Measurements from ENCODE around the gene NT5DC1. TPM values are rescaled to one million over a fixed set of nuclear protein-coding genes. Genes with fewer than 3 reads are reported as not detected.

Gene NT5DC1
- polyA plus RNA-seq, 3 donors, result 18.2 to 39.0 (median 28.3) TPM

DNA sequence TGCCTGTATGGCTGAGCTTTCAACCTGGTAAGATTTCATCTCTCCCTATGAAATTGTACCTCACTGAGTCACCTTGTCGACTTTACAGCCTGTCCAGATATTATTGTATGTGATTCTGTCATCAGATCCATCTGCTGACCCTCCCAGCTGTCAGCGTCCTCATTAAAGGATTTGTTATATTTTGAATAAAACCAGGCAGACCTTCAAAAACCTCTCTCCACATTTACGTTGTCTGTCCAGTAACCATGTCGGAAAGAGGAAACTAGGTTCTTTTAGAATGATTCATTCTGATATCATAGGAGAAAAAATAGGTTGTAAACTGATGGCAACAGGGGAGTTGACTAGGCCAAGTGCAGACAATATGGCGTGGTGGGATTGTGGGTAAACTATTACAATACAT is 114.8 kb downstream of the NT5DC1 start:
- no peak overlapping the region for H2AFZ ChIP-seq (ENCODE audit: insufficient read depth, low read depth, low read length, poor library complexity, severe bottlenecking)
- H3K27ac ChIP-seq (ENCODE audit: low read depth in 1 of 2, low read length in 2 of 2), result no peak overlapping the region
- intact Hi-C loops (cut with micrococcal nuclease), result no loop called here
- WGBS (ENCODE audit: insufficient coverage), result no CpG with 5 or more reads among the region's 5 CpGs
- H3K4me1 ChIP-seq (ENCODE audit: control insufficient read depth in 1 of 2, insufficient read depth in 2 of 2, low read length in 2 of 2), result no peaks in the 10 kb centered on the region
- no peaks in the 10 kb centered on the region for H3K36me3 Mint-ChIP-seq
- H3K9me3 Mint-ChIP-seq, result no peaks in the 10 kb centered on the region
- H3K27me3 ChIP-seq (ENCODE audit: control insufficient read depth in 2 of 2, insufficient read depth in 2 of 2, low read length in 2 of 2), result no peaks in the 10 kb centered on the region
- H3K79me2 ChIP-seq (ENCODE audit: insufficient read depth, low read length), result no peaks in the 10 kb centered on the region
- no peaks in the 10 kb centered on the region for H4K20me1 ChIP-seq (ENCODE audit: insufficient read depth, low read length)
- H3K27me3 Mint-ChIP-seq (ENCODE audit: low read depth in 3 of 3), result no peaks in the 10 kb centered on the region
- no peaks in the 10 kb centered on the region for H3K4me1 Mint-ChIP-seq
- H3K4me3 Mint-ChIP-seq, result no peak overlapping the region
- no peak overlapping the region for H3K9ac ChIP-seq (ENCODE audit: insufficient read depth, low read length, poor library complexity, severe bottlenecking)
- DNase-seq, result no peak
- H3K4me3 ChIP-seq (replicated peaks in 1 of 3; ENCODE audit: low read depth in 2 of 3, low read length in 3 of 3), result no peak overlapping the region
- no peaks in the 10 kb centered on the region for H3K36me3 ChIP-seq (replicated peaks in 1 of 2; ENCODE audit: control insufficient read depth in 1 of 2, insufficient read depth in 2 of 2, low read length in 2 of 2)
- TF ChIP-seq, protein P1, sequence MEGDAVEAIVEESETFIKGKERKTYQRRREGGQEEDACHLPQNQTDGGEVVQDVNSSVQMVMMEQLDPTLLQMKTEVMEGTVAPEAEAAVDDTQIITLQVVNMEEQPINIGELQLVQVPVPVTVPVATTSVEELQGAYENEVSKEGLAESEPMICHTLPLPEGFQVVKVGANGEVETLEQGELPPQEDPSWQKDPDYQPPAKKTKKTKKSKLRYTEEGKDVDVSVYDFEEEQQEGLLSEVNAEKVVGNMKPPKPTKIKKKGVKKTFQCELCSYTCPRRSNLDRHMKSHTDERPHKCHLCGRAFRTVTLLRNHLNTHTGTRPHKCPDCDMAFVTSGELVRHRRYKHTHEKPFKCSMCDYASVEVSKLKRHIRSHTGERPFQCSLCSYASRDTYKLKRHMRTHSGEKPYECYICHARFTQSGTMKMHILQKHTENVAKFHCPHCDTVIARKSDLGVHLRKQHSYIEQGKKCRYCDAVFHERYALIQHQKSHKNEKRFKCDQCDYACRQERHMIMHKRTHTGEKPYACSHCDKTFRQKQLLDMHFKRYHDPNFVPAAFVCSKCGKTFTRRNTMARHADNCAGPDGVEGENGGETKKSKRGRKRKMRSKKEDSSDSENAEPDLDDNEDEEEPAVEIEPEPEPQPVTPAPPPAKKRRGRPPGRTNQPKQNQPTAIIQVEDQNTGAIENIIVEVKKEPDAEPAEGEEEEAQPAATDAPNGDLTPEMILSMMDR (IDR thresholded peaks at IDR 0.05), result no peak
- H3K4me2 ChIP-seq (replicated peaks; ENCODE audit: extremely low read depth, low read length, poor library complexity, severe bottlenecking), result no peak overlapping the region
- H3K9me3 ChIP-seq (replicated peaks in 1 of 2; ENCODE audit: control insufficient read depth in 1 of 2, insufficient read depth in 1 of 2, low read length in 2 of 2), result no peaks in the 10 kb centered on the region
- no peak overlapping the region for H3K27ac Mint-ChIP-seq

DNA sequence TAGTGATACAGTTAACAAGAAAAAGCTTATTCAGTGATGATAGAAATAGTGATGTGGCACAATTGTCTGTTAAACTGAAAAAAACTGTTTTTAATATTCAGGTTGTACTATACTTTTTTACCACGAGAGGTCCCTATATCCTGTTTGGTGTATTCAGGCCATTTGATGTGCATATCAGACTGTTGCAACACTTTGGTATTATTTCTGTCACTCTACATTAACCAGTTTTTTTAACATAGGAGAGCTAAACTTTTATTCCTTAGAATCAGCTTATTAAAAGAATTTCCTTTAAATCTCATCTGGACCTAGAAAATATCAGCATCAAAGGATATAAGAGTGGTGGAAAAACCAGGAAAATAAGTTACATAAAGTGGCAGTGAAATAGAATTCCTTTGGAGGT is 116.4 kb downstream of the NT5DC1 start:
- Histone ChIP-seq H3K79me2 (ENCODE audit: insufficient read depth, low read length) (no peaks in the 10 kb centered on the region), H3K27me3 (ENCODE audit: control insufficient read depth in 2 of 2, insufficient read depth in 2 of 2, low read length in 2 of 2) (no peaks in the 10 kb centered on the region), H3K4me2 (replicated peaks; ENCODE audit: extremely low read depth, low read length, poor library complexity, severe bottlenecking) (no peak overlapping the region), H4K20me1 (ENCODE audit: insufficient read depth, low read length) (no peaks in the 10 kb centered on the region), H3K9me3 (replicated peaks in 1 of 2; ENCODE audit: control insufficient read depth in 1 of 2, insufficient read depth in 1 of 2, low read length in 2 of 2) (no peaks in the 10 kb centered on the region), H2AFZ (ENCODE audit: insufficient read depth, low read depth, low read length, poor library complexity, severe bottlenecking) (no peak overlapping the region), H3K36me3 (replicated peaks in 1 of 2; ENCODE audit: control insufficient read depth in 1 of 2, insufficient read depth in 2 of 2, low read length in 2 of 2) (no peaks in the 10 kb centered on the region), H3K4me3 (replicated peaks in 1 of 3; ENCODE audit: low read depth in 2 of 3, low read length in 3 of 3) (no peak overlapping the region), H3K9ac (ENCODE audit: insufficient read depth, low read length, poor library complexity, severe bottlenecking) (no peak overlapping the region), H3K27ac (ENCODE audit: low read depth in 1 of 2, low read length in 2 of 2) (no peak overlapping the region), H3K4me1 (ENCODE audit: control insufficient read depth in 1 of 2, insufficient read depth in 2 of 2, low read length in 2 of 2) (no peaks in the 10 kb centered on the region)
- no CpG with 5 or more reads among the region's 1 CpG for WGBS (ENCODE audit: insufficient coverage)
- intact Hi-C loops (cut with micrococcal nuclease), result no loop called here
- H3K36me3 Mint-ChIP-seq, result peaks cover 0 to 9% of the 10 kb centered on the region in 2 donors
- no peaks in the 10 kb centered on the region for H3K4me1 Mint-ChIP-seq
- H3K9me3 Mint-ChIP-seq, result no peaks in the 10 kb centered on the region
- peak; percentile 16 to 47 (median 30) for DNase-seq
- H3K27me3 Mint-ChIP-seq (ENCODE audit: low read depth in 3 of 3), result no peaks in the 10 kb centered on the region
- TF ChIP-seq, protein P1 (IDR thresholded peaks at IDR 0.05), result peak; percentile 40
- H3K27ac Mint-ChIP-seq, result no peak overlapping the region
- H3K4me3 Mint-ChIP-seq, result no peak overlapping the region
